DND-41 (cell line): ENCODE measurements around the gene TBC1D22B.

Experiments
- ATAC-seq: fragments of 200-7000 bp; cut with Tn5 transposase; 3 replicates; pipeline ENCODE4 v1.9.1; 2021; ENCODE audit warnings: low read depth; ENCODE audit not compliant: insufficient read depth
- DNase-seq: peaks from one replicate; pipeline ENCODE4 v3.0.0-alpha.2; 2020
- H2AFZ ChIP-seq: 2 replicates; pipeline ENCODE4 v1.6.0; 2012; ENCODE audit warnings: low read depth, low read length
- H3K27ac ChIP-seq: 2 replicates; pipeline ENCODE4 v1.5.1; 2012; ENCODE audit warnings: low read length, inconsistent platforms
- H3K27me3 ChIP-seq: fragments of 200-600 bp; sonication (generic); 2 replicates; pipeline ENCODE4 v1.6.0; 2012; ENCODE audit warnings: low read length, mild to moderate bottlenecking, inconsistent platforms; ENCODE audit not compliant: insufficient read depth, poor library complexity
- H3K36me3 ChIP-seq: 2 replicates; pipeline ENCODE4 v1.5.1; 2012; ENCODE audit warnings: low read length, inconsistent platforms; ENCODE audit not compliant: insufficient read depth
- H3K4me1 ChIP-seq: 2 replicates; pipeline ENCODE4 v1.5.1; 2012; ENCODE audit warnings: mild to moderate bottlenecking, low read length; ENCODE audit not compliant: insufficient read depth
- H3K4me2 ChIP-seq: 2 replicates; pipeline ENCODE4 v1.6.0; 2012; ENCODE audit warnings: mild to moderate bottlenecking, moderate library complexity, low read length, inconsistent platforms; ENCODE audit not compliant: insufficient read depth
- H3K4me3 ChIP-seq, 2 experiments: fragments of 200-600 bp in 1 of 2; shearing (Covaris generic) in 1 of 2; 2 replicates each; pipeline ENCODE4 v1.5.1; 2012 to 2016; ENCODE audit warnings: inconsistent platforms in 2 of 2, low read length in 2 of 2, mild to moderate bottlenecking in 2 of 2, low read depth in 1 of 2, moderate library complexity in 1 of 2
- H3K79me2 ChIP-seq: 2 replicates; pipeline ENCODE4 v1.6.0; 2012; ENCODE audit warnings: low read length, inconsistent platforms; ENCODE audit not compliant: insufficient read depth
- H3K9ac ChIP-seq: 2 replicates; pipeline ENCODE4 v1.6.0; 2012; ENCODE audit warnings: low read depth, mild to moderate bottlenecking, inconsistent platforms, low read length, moderate library complexity
- H3K9me3 ChIP-seq: 2 replicates; pipeline ENCODE4 v1.5.1; 2012; ENCODE audit warnings: low read length, moderate library complexity, mild to moderate bottlenecking, inconsistent platforms; ENCODE audit not compliant: insufficient read depth, severe bottlenecking
- H4K20me1 ChIP-seq: 2 replicates; pipeline ENCODE4 v1.6.0; 2012; ENCODE audit warnings: low read length; ENCODE audit not compliant: insufficient read depth
- EZH2 ChIP-seq: IDR thresholded peaks from 3 replicates; pipeline ENCODE4 v1.6.1; 2012; ENCODE audit warnings: borderline replicate concordance, low read depth, mild to moderate bottlenecking, moderate library complexity, low read length, inconsistent platforms; ENCODE audit not compliant: severe bottlenecking
- TF ChIP-seq, protein P1 (sequence below): IDR thresholded peaks from 2 replicates; pipeline ENCODE4 v1.5.1; 2012; ENCODE audit warnings: borderline replicate concordance, low read length, moderate library complexity, mild to moderate bottlenecking; ENCODE audit not compliant: poor library complexity, severe bottlenecking; ENCODE audit errors: extremely low read depth

TBC1D22B gene

DNA sequence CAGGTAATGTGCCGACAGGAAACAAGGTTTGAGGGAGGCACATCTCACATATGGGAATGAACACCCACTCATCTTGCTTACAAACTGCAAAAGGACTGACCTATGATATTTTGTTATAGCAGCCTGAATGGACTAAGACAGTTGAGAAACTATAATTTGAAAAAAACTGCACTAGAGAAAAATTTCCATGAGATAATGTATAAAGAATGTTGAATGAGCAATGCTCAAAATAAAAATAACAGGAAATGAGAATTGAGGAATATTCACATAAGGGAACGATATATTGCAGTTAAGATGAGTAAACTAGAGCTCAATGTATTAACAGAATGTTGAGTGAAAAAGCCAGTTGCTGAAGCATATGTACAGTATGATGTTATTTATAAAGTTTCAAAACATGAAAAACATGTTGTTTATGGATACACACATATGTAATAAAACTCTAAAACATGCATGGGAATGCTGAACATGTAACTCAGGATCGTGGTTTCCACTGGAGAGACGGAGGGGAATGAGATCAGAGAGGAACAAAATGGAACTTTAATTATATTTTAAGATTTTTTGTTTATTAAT lies 6.3 kb upstream of the TBC1D22B start:
- peaks cover 48% of the 10 kb centered on the region for H3K4me1 ChIP-seq
- no peak overlapping the region for H3K9ac ChIP-seq
- no peak overlapping the region for H3K27ac ChIP-seq
- no peaks in the 10 kb centered on the region for H3K27me3 ChIP-seq
- no peak overlapping the region for H2AFZ ChIP-seq
- ATAC-seq (no peak), DNase-seq (no peak)
- H3K9me3 ChIP-seq: no peaks in the 10 kb centered on the region
- peaks cover 52% of the 10 kb centered on the region for H3K79me2 ChIP-seq
- H3K4me3 ChIP-seq: no peak overlapping the region
- no peak for TF ChIP-seq EZH2
- TF ChIP-seq, protein P1, sequence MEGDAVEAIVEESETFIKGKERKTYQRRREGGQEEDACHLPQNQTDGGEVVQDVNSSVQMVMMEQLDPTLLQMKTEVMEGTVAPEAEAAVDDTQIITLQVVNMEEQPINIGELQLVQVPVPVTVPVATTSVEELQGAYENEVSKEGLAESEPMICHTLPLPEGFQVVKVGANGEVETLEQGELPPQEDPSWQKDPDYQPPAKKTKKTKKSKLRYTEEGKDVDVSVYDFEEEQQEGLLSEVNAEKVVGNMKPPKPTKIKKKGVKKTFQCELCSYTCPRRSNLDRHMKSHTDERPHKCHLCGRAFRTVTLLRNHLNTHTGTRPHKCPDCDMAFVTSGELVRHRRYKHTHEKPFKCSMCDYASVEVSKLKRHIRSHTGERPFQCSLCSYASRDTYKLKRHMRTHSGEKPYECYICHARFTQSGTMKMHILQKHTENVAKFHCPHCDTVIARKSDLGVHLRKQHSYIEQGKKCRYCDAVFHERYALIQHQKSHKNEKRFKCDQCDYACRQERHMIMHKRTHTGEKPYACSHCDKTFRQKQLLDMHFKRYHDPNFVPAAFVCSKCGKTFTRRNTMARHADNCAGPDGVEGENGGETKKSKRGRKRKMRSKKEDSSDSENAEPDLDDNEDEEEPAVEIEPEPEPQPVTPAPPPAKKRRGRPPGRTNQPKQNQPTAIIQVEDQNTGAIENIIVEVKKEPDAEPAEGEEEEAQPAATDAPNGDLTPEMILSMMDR: no peak
- H3K36me3 ChIP-seq: peaks cover 6% of the 10 kb centered on the region
- no peak overlapping the region for H3K4me2 ChIP-seq
- no peaks in the 10 kb centered on the region for H4K20me1 ChIP-seq

DNA sequence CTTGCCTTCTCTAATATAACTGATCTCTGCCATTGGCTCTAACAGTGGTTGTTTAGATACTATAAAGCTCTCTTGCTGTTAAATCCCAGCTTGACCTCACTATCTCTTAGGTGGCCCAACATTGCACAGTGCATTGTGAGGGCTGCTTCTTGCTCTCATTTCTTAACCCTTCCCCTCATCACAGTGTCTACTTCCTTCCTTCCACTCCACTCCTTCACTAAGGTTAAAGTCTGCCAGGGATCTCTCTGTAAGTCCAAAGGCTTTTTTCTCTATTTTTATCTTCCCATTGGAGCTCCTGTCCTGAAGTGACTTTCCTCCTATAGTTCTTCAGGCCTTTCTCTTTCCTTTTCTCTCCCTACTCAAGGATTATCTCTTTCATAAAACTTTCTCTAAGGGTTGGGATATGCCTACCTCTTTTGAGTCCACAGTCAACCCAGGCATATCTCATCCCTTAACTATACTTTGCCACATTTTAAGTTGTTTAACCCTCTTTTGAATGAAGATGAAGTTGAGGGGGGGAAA lies 4.0 kb upstream of the TBC1D22B start:
- ATAC-seq (no peak), DNase-seq (no peak)
- no peaks in the 10 kb centered on the region for H3K27me3 ChIP-seq
- H3K9me3 ChIP-seq: no peaks in the 10 kb centered on the region
- H3K9ac ChIP-seq: no peak overlapping the region
- TF ChIP-seq, protein P1: no peak
- TF ChIP-seq EZH2: no peak
- H3K36me3 ChIP-seq: peaks cover 6% of the 10 kb centered on the region
- H3K4me2 ChIP-seq: peak overlapping the region; percentile 93; the same call in 1 of the 2 replicates
- H3K27ac ChIP-seq: 0 out of 2 replicates have a peak overlapping the region, but pooled peaks have one; percentile 25
- no peak overlapping the region for H3K4me3 ChIP-seq
- peaks cover 65% of the 10 kb centered on the region for H3K79me2 ChIP-seq
- no peak overlapping the region for H2AFZ ChIP-seq
- H4K20me1 ChIP-seq: no peaks in the 10 kb centered on the region
- peaks cover 62% of the 10 kb centered on the region for H3K4me1 ChIP-seq

DNA sequence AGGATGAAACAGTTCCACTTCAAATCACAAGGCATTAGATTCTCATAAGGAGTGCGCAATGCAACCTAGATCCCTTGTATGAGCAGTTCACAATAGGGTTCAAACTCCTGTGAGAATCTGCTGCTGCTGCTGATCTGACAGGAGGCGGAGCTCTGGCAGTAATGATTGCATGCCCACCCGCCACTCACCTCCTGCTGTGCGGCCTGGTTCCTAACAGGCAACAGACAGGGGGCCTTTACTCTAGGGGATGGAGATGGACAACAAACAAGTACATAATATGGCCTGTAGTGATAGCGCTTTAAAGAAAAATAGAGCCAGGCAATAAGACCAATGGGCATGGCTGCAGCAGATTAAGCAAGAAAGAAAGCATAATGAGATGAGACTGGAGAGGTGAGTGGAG lies 2.7 kb upstream of the TBC1D22B start:
- no peaks in the 10 kb centered on the region for H4K20me1 ChIP-seq
- 0 out of 2 replicates have a peak overlapping the region, but pooled peaks have one; percentile 1 for H3K27ac ChIP-seq
- no peaks in the 10 kb centered on the region for H3K27me3 ChIP-seq
- no peaks in the 10 kb centered on the region for H3K9me3 ChIP-seq
- H2AFZ ChIP-seq: no peak overlapping the region
- H3K36me3 ChIP-seq: peaks cover 6% of the 10 kb centered on the region
- no peak for TF ChIP-seq EZH2
- TF ChIP-seq, protein P1: no peak
- peaks cover 75% of the 10 kb centered on the region for H3K4me1 ChIP-seq
- ATAC-seq (no peak), DNase-seq (no peak)
- peak overlapping the region in 1 of 2 experiments; percentile 33; a peak in 2 of 4 replicates for H3K4me3 ChIP-seq
- H3K9ac ChIP-seq: peak overlapping the region; percentile 1; the same call in 1 of the 2 replicates
- H3K4me2 ChIP-seq: peak overlapping the region; percentile 93; the same call in 1 of the 2 replicates
- peaks cover 73% of the 10 kb centered on the region for H3K79me2 ChIP-seq
